ENCODE data around the gene MYOG.

MYOG gene

DNA sequence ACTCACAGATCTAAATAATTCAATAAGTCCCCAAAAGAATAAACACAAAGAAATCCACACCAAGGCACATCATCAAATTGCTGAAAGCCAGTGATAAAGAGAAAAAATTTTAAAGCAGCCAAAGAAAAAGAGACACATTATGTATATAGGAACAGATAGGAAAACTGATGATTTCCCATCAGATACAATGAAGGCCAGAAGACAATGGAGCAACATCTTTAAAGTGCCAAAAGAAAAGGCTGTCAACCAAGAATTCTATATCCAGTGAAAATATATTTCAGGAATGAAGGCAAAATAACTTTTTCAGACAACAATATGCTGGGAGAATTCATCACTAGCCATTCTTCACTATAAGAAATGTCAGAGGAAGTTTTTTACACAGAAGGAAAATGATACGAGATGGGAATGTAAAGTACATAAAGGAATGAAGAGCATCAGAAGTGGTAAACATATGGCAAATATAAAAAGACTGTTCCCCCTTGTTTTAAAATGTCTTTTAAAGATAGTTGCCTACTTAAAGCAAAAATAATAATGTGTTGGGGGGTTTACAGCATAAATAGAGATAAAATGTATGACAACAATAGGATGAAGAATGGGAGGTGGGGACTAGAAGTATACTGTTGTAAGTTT lies 9.4 kb upstream of the MYOG start:
- Histone ChIP-seq H3K27ac (no peak overlapping the region), H3K27me3 (ENCODE audit: insufficient read depth, low read depth, severe bottlenecking) (no peaks in the 10 kb centered on the region), H3K36me3 (no peaks in the 10 kb centered on the region), H3K4me3 (ENCODE audit: low read depth, low read length) (no peak overlapping the region), H3K9me3 (ENCODE audit: severe bottlenecking) (peaks cover 44% of the 10 kb centered on the region)
- TF ChIP-seq, protein P1, sequence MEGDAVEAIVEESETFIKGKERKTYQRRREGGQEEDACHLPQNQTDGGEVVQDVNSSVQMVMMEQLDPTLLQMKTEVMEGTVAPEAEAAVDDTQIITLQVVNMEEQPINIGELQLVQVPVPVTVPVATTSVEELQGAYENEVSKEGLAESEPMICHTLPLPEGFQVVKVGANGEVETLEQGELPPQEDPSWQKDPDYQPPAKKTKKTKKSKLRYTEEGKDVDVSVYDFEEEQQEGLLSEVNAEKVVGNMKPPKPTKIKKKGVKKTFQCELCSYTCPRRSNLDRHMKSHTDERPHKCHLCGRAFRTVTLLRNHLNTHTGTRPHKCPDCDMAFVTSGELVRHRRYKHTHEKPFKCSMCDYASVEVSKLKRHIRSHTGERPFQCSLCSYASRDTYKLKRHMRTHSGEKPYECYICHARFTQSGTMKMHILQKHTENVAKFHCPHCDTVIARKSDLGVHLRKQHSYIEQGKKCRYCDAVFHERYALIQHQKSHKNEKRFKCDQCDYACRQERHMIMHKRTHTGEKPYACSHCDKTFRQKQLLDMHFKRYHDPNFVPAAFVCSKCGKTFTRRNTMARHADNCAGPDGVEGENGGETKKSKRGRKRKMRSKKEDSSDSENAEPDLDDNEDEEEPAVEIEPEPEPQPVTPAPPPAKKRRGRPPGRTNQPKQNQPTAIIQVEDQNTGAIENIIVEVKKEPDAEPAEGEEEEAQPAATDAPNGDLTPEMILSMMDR (IDR thresholded peaks at IDR 0.05; ENCODE audit: low read depth, low read length): no peak
- DNase-seq: no peak

DNA sequence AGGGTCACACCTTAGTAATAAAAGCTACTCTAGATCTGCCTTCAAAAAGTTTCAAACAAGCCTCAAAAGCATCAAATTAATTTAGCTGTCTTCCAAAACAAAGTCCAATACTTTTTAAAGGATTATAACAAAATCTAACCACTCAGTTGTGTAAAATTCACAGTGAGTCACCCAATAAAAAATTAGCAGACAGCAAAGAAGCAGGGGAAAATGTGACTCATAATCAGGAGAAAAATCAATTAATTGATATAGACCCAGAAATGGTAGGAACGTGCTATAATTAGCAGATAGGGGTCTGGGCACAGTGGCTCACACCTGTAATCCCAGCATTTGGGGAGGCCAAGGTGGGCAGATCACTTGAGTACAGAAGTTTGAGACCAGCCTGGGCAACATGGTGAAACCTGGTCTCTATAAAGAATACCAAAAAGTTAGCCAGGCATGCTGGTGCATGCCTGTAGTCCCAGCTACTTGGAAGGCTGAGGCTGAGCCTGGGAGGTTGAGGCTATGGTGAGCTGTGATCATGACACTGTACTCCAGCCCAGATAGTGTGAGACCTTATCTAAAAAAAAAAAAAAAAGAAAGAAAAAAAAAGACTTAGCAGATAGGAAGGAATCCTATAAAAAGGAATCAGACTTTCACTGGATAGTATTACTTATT lies 8.1 kb upstream of the MYOG start:
- TF ChIP-seq, protein P1 (IDR thresholded peaks at IDR 0.05; ENCODE audit: low read depth, low read length): no peak
- no peak for DNase-seq
- Histone ChIP-seq H3K9me3 (ENCODE audit: severe bottlenecking) (peaks cover 44% of the 10 kb centered on the region), H3K36me3 (no peaks in the 10 kb centered on the region), H3K27ac (no peak overlapping the region), H3K27me3 (ENCODE audit: insufficient read depth, low read depth, severe bottlenecking) (no peaks in the 10 kb centered on the region), H3K4me3 (ENCODE audit: low read depth, low read length) (no peak overlapping the region)

DNA sequence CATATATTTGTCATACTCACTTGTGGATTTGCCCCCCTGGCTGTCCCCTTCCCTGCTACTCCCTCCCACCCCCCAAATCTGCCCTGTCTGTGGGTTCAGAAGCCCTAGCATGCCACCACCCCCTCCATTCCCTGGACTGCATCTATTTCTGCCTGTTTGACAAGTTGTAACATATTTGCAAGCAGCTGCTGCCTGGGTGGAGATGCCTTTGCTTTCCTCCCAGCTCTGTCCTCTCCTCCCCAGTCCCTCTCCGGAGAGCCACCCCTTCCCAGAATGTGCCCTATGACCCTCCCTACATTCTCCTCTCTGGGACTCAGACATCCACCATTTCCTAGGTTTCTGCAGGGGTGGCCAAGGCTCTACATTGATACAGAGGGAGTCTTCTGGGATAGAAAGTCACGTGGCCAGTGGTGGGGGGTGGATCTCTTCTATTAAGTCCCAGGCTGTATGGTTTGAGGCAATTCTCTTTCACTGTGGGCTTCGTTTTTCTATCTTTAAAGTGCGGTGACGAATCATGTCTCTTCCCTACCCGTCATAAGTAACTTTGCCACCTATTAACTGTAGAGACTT lies 6.0 kb upstream of the MYOG start:
- Histone ChIP-seq H3K9me3 (ENCODE audit: severe bottlenecking) (peaks cover 36% of the 10 kb centered on the region), H3K27me3 (ENCODE audit: insufficient read depth, low read depth, severe bottlenecking) (no peaks in the 10 kb centered on the region), H3K36me3 (no peaks in the 10 kb centered on the region), H3K4me3 (ENCODE audit: low read depth, low read length) (no peak overlapping the region), H3K27ac (no peak overlapping the region)
- peak; percentile 9 for DNase-seq
- TF ChIP-seq, protein P1 (IDR thresholded peaks at IDR 0.05; ENCODE audit: low read depth, low read length): no peak

DNA sequence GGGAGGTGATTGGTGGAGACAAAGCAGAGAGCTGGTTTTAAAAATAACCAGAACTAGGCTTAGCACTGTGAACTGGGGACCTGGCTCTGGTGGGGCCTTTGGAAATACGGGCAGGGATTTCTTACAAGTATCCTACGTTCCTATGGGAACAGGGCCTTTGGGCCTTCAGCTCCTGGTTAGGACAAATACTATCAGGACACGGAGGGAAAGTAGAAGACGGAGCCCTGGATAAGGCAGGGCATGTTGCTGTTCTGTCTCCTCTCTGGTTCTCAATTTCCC lies 5.3 kb upstream of the MYOG start:
- DNase-seq: no peak
- Histone ChIP-seq H3K4me3 (ENCODE audit: low read depth, low read length) (no peak overlapping the region), H3K36me3 (no peaks in the 10 kb centered on the region), H3K27me3 (ENCODE audit: insufficient read depth, low read depth, severe bottlenecking) (no peaks in the 10 kb centered on the region), H3K27ac (no peak overlapping the region), H3K9me3 (ENCODE audit: severe bottlenecking) (peaks cover 35% of the 10 kb centered on the region)
- TF ChIP-seq, protein P1 (IDR thresholded peaks at IDR 0.05; ENCODE audit: low read depth, low read length): no peak

DNA sequence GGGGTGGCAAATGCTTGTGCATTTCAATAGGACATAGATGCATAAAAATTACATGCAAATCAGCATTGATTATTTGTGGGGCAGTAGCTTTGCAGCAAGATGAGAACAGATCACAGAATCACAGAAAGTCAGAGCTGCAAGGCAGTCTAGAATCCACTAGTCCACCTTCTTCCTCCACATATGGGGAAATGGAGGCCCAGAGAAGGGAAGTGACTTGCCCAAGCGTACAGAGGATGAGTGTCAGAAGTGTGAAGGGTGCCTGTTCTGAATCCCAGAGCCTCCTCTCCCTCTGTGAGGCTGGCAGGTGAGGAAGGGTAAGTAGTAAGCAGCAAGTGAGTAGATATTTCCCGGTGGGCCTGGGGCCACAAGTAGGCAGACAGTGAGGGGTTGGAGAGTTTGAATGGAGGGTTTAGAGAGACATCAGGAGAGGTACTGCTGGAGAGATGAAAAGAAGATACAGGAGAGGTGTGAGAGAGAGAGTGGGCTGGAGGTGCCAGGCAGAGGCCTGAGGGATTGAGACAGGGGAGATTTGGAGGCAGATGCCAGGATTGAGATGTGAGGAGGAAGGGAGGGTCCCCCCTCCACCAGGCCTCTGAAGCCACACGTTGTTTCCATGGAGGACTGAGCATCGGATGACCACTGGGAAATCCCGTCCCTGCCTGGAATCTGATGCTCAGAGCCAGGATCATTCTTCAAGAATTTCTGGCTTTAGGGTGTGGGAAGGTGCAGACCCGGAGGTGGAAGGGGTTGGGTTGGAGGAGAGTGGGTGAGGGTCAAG lies 4.8 kb upstream of the MYOG start:
- H3K27me3 ChIP-seq (ENCODE audit: insufficient read depth, low read depth, severe bottlenecking): no peaks in the 10 kb centered on the region
- TF ChIP-seq, protein P1 (IDR thresholded peaks at IDR 0.05; ENCODE audit: low read depth, low read length): no peak
- no peak overlapping the region for H3K4me3 ChIP-seq (ENCODE audit: low read depth, low read length)
- no peak overlapping the region for H3K27ac ChIP-seq
- peak; percentile 18 for DNase-seq
- no peaks in the 10 kb centered on the region for H3K36me3 ChIP-seq
- H3K9me3 ChIP-seq (ENCODE audit: severe bottlenecking): peaks cover 30% of the 10 kb centered on the region

Data from WERI-Rb-1 (cell line).